ENCODE measurements around the gene AMY2A. TPM values are rescaled to one million over a fixed set of nuclear protein-coding genes. Genes with fewer than 3 reads are reported as not detected.
"Not testable (repeated sequence)": the region's sequence is repeated elsewhere in the genome, so short reads cannot be mapped to it uniquely, and the experiment has no call there.

Gene AMY2A
- total and polyA plus RNA-seq, 2 of the 8 experiments (the other 6 are each of a cell fraction or from before 2014, with no cell fraction given), result not detected

DNA sequence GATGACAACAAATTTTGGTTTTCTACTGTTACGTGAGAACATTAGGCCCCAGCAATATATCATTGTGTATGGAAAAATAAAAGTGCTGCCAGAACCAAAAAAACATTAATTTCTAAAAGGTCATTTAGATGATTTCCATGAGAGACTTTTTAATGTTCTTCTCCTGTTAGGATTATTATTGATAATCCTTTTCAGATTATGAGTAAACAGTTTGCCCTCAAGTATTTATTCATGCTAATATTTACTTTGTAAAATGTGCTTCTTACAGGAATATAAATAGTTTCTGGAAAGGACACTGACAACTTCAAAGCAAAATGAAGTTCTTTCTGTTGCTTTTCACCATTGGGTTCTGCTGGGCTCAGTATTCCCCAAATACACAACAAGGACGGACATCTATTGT lies 45.9 kb upstream of the AMY2A start, which contains the start of gene AMY2B:
AMY2B (plus strand) TSS at position 301 of the 400 bp plus-strand sequence; CDS start at position 315, 14 bp downstream.
- H4K8ac ChIP-seq (ENCODE audit: extremely low read depth, insufficient read depth, low read length); H4K91ac ChIP-seq (replicated peaks; ENCODE audit: insufficient read length, low read length); H3K27me3 ChIP-seq (replicated peaks in 1 of 4; ENCODE audit: control insufficient read depth in 3 of 4, extremely low read depth in 1 of 4, insufficient read depth in 3 of 4, low read length in 3 of 4); H3K9me3 ChIP-seq (ENCODE audit: insufficient read depth in 2 of 2, low read depth in 1 of 2, low read length in 1 of 2); POLR2A ChIA-PET (ENCODE audit: partially characterized antibody); H3K14ac ChIP-seq (ENCODE audit: insufficient read length); H3K23me2 ChIP-seq (ENCODE audit: low read depth, low read length); H2BK5ac ChIP-seq (ENCODE audit: low read depth, low read length); H2AFZ ChIP-seq (ENCODE audit: low read length); H3K4me3 ChIP-seq (ENCODE audit: extremely low read depth in 1 of 4, insufficient read depth in 2 of 4, low read depth in 3 of 4, low read length in 4 of 4); H3K27ac ChIP-seq (ENCODE audit: low read depth, low read length); H3K4me2 ChIP-seq (ENCODE audit: insufficient read depth in 1 of 2, low read depth in 2 of 2, low read length in 2 of 2); FAIRE-seq; H4K5ac ChIP-seq (ENCODE audit: insufficient read length, low read depth, low read length); H2AK5ac ChIP-seq (ENCODE audit: low read depth, low read length); H3K36me3 ChIP-seq (ENCODE audit: control insufficient read depth in 2 of 4, insufficient read depth in 4 of 4, low read length in 3 of 4); CTCF ChIA-PET (ENCODE audit: partially characterized antibody); H2BK12ac ChIP-seq (ENCODE audit: low read depth, low read length); H3K79me1 ChIP-seq (ENCODE audit: low read depth, low read length); H3K56ac ChIP-seq (replicated peaks; ENCODE audit: insufficient read length, low read depth, low read length); H3K4ac ChIP-seq (replicated peaks; ENCODE audit: insufficient read length, low read depth, low read length); H2BK15ac ChIP-seq (ENCODE audit: low read length); H3K9ac ChIP-seq (replicated peaks in 1 of 4; ENCODE audit: extremely low read depth in 1 of 4, low read depth in 3 of 4, low read length in 3 of 4); H2BK20ac ChIP-seq (ENCODE audit: low read length); H2BK120ac ChIP-seq (replicated peaks; ENCODE audit: low read depth, low read length); DNase-seq (ENCODE audit: low read depth in 1 of 2, low spot score in 2 of 2); H3K4me1 ChIP-seq (replicated peaks in 1 of 4; ENCODE audit: control insufficient read depth in 3 of 4, insufficient read depth in 4 of 4, low read length in 3 of 4); H4K20me1 ChIP-seq (replicated peaks in 1 of 2; ENCODE audit: control insufficient read depth in 1 of 2, insufficient read depth in 2 of 2, low read length in 2 of 2); H3K23ac ChIP-seq (ENCODE audit: insufficient read length); H3K18ac ChIP-seq (ENCODE audit: extremely low read depth, low read length); H3K79me2 ChIP-seq (ENCODE audit: control insufficient read depth in 1 of 2, insufficient read depth in 2 of 2, low read length in 2 of 2): not testable (repeated sequence)
- 95% methylated on average over 1 of the region's 2 CpGs; no CpG with 5 or more reads in 1 of the 2 experiments for WGBS, 2 experiments (ENCODE audit: extremely low coverage in 1 of 2, insufficient coverage in 1 of 2, insufficient read length in 1 of 2, insufficient replicate concordance in 2 of 2, low coverage in 1 of 2, low lambda C conversion rate in 2 of 2, missing lambda C conversion rate in 1 of 2)

Data from H1 (cell line).